Activated T-cell treated with anti-CD3 and anti-CD28 coated beads, Interleukin-2, amount 50 U/mL, for 48 hours (primary cell): ENCODE results near the gene AFF2.

Experiments used
- DNase-seq, 2 experiments: peaks; one replicate each; pipeline ENCODE4 v3.0.0-alpha.2; 2020

Gene AFF2

GRCh38 chrX:148768296-148768695 lies 267.9 kb downstream of the AFF2 start:
- DNase-seq: no peak

GRCh38 chrX:148771440-148771839 lies 271.0 kb downstream of the AFF2 start:
- DNase-seq: no peak

GRCh38 chrX:148774276-148774675 lies 273.9 kb downstream of the AFF2 start:
- no peak for DNase-seq

- no peak for DNase-seq
Observed at GRCh38 chrX:148784137-148784536, 283.7 kb downstream of the AFF2 start.

GRCh38 chrX:148784856-148785255 lies 284.4 kb downstream of the AFF2 start:
- DNase-seq: no peak

GRCh38 chrX:148785256-148785655 lies 284.8 kb downstream of the AFF2 start:
- no peak for DNase-seq

GRCh38 chrX:148788449-148788848 lies 288.0 kb downstream of the AFF2 start:
- DNase-seq: no peak

GRCh38 chrX:148794350-148794749 lies 293.9 kb downstream of the AFF2 start:
- no peak for DNase-seq

GRCh38 chrX:148804579-148805355 lies 304.4 kb downstream of the AFF2 start:
- DNase-seq: no peak

- DNase-seq: no peak
Observed at GRCh38 chrX:148806145-148806870, 305.9 kb downstream of the AFF2 start.

- no peak for DNase-seq
Observed at GRCh38 chrX:148808833-148809232, 308.4 kb downstream of the AFF2 start.

- no peak for DNase-seq
Observed at GRCh38 chrX:148811236-148811635, 310.8 kb downstream of the AFF2 start.

- no peak for DNase-seq
Observed at GRCh38 chrX:148813422-148813821, 313.0 kb downstream of the AFF2 start.

- no peak for DNase-seq
Observed at GRCh38 chrX:148813967-148814366, 313.6 kb downstream of the AFF2 start.

- no peak for DNase-seq
Observed at GRCh38 chrX:148815218-148815961, 315.0 kb downstream of the AFF2 start.

- DNase-seq: no peak
Observed at GRCh38 chrX:148823986-148824385, 323.6 kb downstream of the AFF2 start.

GRCh38 chrX:148825696-148826095 lies 325.3 kb downstream of the AFF2 start:
- no peak for DNase-seq

- DNase-seq: no peak
Observed at GRCh38 chrX:148836741-148837140, 336.3 kb downstream of the AFF2 start.

- DNase-seq: no peak
Observed at GRCh38 chrX:148850631-148851030, 350.2 kb downstream of the AFF2 start.

- no peak for DNase-seq
Observed at GRCh38 chrX:148854306-148854705, 353.9 kb downstream of the AFF2 start.

- no peak for DNase-seq
Observed at GRCh38 chrX:148856505-148856904, 356.1 kb downstream of the AFF2 start.

GRCh38 chrX:148865277-148866210 lies 365.1 kb downstream of the AFF2 start:
- DNase-seq: no peak

- DNase-seq: no peak
Observed at GRCh38 chrX:148867596-148867995, 367.2 kb downstream of the AFF2 start.
